ENCODE data around the gene VSX2. TPM values are rescaled to one million over a fixed set of nuclear protein-coding genes. Genes with fewer than 3 reads are reported as not detected.

Gene VSX2
- total RNA-seq, 1 donor from 2014 or later: not detected

DNA sequence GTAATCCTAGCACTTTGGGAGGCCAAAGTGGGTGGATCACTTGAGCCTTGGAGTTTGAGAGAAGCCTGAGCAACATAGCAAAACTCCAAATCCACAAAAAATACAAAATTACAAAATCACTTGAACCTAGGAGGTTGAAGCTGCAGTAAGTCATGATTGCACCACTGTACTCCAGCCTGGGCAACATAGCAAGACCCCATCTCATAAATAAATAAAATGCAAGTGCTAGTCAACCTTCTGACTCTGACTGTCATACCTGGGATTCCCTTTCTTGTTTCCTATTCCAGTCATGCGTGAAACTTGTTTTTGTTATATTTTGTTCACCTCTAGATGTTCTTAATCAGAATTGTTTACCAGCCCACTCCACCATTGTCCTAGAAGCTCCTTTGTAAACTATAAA lies 32.1 kb downstream of the VSX2 start:
- Histone ChIP-seq H3K4me1 (no peaks in the 10 kb centered on the region), H3K27me3 (ENCODE audit: low read depth) (peaks cover 25% of the 10 kb centered on the region), H3K36me3 (no peaks in the 10 kb centered on the region), H3K4me3 (no peak overlapping the region), H3K9me3 (replicated peaks) (no peaks in the 10 kb centered on the region), H3K27ac (replicated peaks) (no peak overlapping the region)
- DNase-seq: no peak
- intact Hi-C loops (cut with micrococcal nuclease): no loop called here
- TF ChIP-seq, protein P1, sequence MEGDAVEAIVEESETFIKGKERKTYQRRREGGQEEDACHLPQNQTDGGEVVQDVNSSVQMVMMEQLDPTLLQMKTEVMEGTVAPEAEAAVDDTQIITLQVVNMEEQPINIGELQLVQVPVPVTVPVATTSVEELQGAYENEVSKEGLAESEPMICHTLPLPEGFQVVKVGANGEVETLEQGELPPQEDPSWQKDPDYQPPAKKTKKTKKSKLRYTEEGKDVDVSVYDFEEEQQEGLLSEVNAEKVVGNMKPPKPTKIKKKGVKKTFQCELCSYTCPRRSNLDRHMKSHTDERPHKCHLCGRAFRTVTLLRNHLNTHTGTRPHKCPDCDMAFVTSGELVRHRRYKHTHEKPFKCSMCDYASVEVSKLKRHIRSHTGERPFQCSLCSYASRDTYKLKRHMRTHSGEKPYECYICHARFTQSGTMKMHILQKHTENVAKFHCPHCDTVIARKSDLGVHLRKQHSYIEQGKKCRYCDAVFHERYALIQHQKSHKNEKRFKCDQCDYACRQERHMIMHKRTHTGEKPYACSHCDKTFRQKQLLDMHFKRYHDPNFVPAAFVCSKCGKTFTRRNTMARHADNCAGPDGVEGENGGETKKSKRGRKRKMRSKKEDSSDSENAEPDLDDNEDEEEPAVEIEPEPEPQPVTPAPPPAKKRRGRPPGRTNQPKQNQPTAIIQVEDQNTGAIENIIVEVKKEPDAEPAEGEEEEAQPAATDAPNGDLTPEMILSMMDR (IDR thresholded peaks at IDR 0.05; ENCODE audit: borderline replicate concordance): no peak

DNA sequence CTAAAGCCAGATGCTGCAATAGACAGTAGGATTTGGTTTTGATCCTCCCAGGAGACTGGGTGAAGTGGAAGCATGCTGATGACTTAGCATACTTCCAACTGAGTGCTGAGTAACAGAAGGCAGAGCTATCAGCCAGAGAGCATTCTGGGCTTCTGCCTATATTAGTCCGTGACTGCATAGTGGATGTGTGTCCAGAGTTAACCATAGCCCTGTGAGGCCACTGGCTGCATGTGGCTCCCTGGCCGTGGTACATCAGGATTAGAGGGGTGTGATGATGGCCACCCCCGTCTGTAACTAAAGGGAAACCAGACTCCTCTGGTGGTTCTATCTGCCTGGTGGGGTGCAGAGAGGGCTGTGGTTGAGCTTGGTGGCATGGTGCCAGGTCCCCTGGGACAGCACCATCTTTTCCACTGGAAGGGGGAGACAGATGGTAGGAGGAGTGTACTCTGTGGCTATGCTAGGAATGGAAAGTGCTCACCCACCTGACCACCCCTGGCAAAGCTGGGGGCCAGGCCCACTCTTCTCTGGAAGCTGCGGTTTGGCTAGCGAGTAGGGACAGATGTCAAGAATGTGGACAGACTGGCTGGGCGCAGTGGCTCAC lies 36.1 kb downstream of the VSX2 start:
- intact Hi-C loops (cut with micrococcal nuclease): no loop called here
- H3K9me3 ChIP-seq (replicated peaks): peaks cover 17% of the 10 kb centered on the region
- DNase-seq: no peak
- H3K4me3 ChIP-seq: no peak overlapping the region
- TF ChIP-seq, protein P1 (IDR thresholded peaks at IDR 0.05; ENCODE audit: borderline replicate concordance): no peak
- no peaks in the 10 kb centered on the region for H3K36me3 ChIP-seq
- no peaks in the 10 kb centered on the region for H3K4me1 ChIP-seq
- no peak overlapping the region for H3K27ac ChIP-seq (replicated peaks)
- H3K27me3 ChIP-seq (ENCODE audit: low read depth): peaks cover 24% of the 10 kb centered on the region

DNA sequence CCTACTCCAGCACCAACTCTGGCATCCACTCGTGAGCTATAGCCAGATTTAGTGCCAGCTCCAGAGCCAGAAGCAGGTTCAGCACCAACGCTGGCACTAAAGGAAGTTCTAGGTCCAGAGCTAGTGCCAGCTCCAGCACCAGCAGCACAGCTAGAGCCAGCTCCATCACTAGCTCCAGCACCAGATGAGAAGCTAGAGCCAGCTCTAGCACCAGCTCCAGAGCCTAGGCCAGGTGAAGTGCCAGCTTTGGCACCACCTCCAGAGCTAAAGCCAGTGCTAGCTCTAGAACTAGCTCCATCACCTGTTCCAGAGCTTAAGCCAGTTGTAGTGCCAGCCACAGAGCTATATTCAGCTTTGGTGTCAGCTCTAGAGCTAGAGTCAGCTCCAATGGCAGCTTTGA lies 38.8 kb downstream of the VSX2 start:
- peaks cover 18% of the 10 kb centered on the region for H3K9me3 ChIP-seq (replicated peaks)
- DNase-seq: no peak
- H3K27ac ChIP-seq (replicated peaks): no peak overlapping the region
- TF ChIP-seq, protein P1 (IDR thresholded peaks at IDR 0.05; ENCODE audit: borderline replicate concordance): no peak
- intact Hi-C loops (cut with micrococcal nuclease): no loop called here
- H3K27me3 ChIP-seq (ENCODE audit: low read depth): no peaks in the 10 kb centered on the region
- H3K4me3 ChIP-seq: no peak overlapping the region
- no peaks in the 10 kb centered on the region for H3K4me1 ChIP-seq
- peaks cover 13% of the 10 kb centered on the region for H3K36me3 ChIP-seq

DNA sequence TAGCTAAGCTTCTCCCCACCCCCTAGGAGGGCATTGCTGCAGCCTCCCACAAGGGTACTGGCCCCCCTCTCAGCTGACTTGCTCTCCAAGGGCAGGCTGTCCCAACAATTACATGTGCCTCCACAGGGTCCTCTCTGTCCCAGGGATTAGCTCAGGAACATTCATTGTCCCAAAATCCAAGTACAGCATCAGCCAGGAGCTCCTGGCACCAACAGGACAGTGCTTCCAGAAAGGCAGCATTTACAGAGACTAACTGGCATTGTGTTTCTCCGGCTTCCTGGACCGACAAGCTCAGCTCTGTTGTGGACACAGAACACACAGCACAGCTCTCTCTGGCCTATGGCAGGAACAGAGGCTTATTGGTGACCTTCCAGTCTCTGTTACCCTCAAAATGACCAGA lies 41.8 kb downstream of the VSX2 start:
- Histone ChIP-seq H3K27ac (replicated peaks) (no peak overlapping the region), H3K27me3 (ENCODE audit: low read depth) (no peaks in the 10 kb centered on the region), H3K4me1 (no peaks in the 10 kb centered on the region), H3K36me3 (peaks cover 43% of the 10 kb centered on the region), H3K4me3 (no peak overlapping the region), H3K9me3 (replicated peaks) (peaks cover 18% of the 10 kb centered on the region)
- DNase-seq: no peak
- TF ChIP-seq, protein P1 (IDR thresholded peaks at IDR 0.05; ENCODE audit: borderline replicate concordance): no peak
- intact Hi-C loops (cut with micrococcal nuclease): no loop called here

DNA sequence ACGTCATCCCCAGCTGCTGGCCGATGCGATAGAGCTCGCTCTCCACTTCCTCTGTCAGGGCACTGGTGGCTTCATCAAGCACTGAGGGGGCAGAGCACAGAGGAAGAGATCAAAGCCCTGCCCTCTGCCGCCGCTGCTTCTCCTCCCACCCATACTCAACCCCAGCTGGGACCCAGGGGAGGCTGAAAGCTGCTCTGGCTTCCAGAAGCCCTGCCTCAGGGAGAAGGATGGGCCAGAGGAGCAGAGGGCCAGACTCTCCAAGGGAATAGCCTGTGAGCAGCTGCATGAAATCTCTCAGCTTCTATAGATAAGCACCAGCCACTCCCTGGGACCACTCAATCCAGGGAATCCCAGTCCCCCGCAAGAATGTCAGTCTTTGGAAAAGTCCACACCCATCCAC lies 47.5 kb downstream of the VSX2 start:
- Histone ChIP-seq H3K9me3 (replicated peaks) (no peaks in the 10 kb centered on the region), H3K27me3 (ENCODE audit: low read depth) (no peaks in the 10 kb centered on the region), H3K4me3 (no peak overlapping the region), H3K36me3 (peaks cover 99% of the 10 kb centered on the region), H3K4me1 (no peaks in the 10 kb centered on the region), H3K27ac (replicated peaks) (no peak overlapping the region)
- no peak for DNase-seq
- TF ChIP-seq, protein P1 (IDR thresholded peaks at IDR 0.05; ENCODE audit: borderline replicate concordance): no peak
- intact Hi-C loops (cut with micrococcal nuclease): no loop called here
